Activated gamma-delta T cell treated with Interleukin-2 at 50 U/mL for 16 hours (primary cell): ENCODE data around the gene FER.
"Not testable (repeated sequence)": the region's sequence is repeated elsewhere in the genome, so short reads cannot be mapped to it uniquely, and the experiment has no call there.

Experiments
- DNase-seq: peaks from one replicate; pipeline ENCODE4 v3.0.0-alpha.2; 2020

The FER gene

DNA sequence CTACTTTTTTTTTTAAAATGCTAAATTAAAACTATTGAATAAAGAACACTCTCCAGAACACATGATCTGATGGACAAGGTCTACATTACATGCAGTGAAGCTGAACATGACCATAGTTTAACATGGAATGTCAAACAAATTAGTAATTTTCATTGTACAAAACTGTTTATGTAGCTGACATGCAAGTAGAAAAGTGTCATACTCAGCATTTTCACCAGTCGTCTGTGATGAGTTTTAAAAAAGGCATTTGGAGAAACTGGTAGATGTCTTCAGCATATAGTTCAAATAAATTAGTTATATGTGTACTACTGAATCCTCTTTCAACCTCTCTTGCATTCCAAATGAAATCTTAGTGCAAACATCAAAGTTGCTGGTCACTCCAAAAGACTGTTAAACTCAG lies 301.9 kb downstream of the FER start:
- DNase-seq = no peak

DNA sequence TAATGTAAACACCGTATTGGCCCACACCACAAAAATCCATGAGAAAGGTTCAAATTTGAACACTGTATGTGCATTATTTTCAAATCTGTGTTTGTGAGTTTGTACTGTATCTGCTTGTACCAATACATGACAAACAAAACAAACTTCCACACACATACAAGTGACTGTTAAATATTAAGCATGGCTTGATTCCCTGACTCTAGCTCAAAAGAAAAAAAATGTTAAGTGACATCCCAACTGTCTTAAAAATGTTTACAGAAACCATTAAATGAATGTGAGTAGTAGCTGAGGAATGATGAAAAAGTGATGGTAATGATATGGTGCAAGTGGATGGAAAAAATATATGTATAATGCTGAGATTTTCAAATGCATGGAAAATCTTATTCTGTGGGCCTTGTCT lies 302.6 kb downstream of the FER start:
- DNase-seq = not testable (repeated sequence)

GRCh38 chr5:109052216-109052615 lies 304.5 kb downstream of the FER start:
- not testable (repeated sequence) for DNase-seq

GRCh38 chr5:109053995-109054417 lies 306.3 kb downstream of the FER start:
- DNase-seq = no peak

DNA sequence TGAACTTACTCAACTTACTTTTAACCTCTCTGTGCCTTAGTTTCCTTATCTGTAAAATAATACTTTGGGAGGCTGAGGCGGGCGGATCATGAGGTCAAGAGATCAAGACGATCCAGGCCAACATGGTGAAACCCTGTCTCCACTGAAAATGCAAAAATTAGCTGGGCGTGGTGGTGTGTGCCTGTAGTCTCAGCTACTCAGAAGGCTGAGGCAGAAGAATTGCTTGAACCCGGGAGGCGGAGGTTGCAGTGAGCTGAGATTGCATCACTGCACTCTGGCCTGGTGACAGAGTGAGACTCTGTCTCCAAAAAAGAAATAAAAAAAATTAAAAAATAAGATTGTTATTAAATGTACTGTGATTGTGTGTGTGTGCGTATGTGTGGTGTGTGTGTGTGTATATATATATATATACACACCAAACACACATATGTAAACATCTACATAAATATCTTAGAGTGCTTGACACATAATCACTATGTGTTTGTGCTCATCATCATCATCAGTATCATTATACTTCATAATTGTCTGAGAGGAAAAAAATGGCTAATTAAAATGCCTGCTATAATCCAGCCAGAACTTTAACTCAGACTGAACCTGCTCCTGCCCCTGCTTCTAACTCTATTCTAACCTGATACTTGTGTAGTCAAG lies 312.8 kb downstream of the FER start:
- DNase-seq = no peak

- DNase-seq = no peak
These were observed 315.0 kb downstream of the FER start for GRCh38 chr5:109062664-109063063.

GRCh38 chr5:109063223-109063622 lies 315.5 kb downstream of the FER start:
- DNase-seq = no peak

GRCh38 chr5:109076741-109077140 lies 329.0 kb downstream of the FER start:
- no peak for DNase-seq

DNA sequence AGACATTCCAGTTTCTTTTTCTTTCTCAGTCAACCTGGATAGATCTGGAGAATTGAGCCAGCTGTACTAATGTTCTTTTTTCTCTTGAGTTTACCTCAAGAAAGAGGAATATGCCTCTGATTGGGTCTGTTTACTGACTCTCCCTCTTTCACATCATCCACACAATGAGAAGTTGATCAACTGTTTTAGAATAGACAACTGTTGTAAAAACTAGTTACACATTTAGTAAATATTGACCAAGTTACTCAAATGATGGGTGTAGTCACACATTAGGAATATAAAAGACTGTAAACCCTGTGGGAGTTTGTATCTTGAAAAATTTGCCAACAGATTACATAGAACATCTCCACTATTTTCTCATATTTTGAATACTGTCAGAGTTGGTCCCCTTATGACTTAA lies 330.8 kb downstream of the FER start:
- DNase-seq = no peak

GRCh38 chr5:109080481-109080880 lies 332.8 kb downstream of the FER start:
- DNase-seq = no peak

- DNase-seq = no peak
These were observed 333.2 kb downstream of the FER start for GRCh38 chr5:109080896-109081295.

DNA sequence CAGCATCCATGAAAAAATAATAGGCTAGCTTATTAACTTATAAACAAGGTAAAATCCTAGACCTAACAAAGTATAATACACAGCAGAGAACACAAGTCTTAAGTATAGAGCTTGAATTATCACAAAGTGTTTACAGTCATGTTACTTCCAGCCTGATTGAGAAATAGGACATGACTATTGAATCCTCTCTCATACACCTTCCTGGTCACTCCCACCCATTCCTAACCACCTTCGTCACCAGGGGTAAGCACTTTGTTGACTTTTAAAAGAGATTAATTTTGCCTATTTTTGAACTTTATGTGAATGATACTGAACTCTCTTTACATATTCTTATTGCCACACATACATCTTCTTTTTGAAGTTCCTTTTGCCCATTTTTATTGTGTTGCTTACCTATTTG lies 336.2 kb downstream of the FER start:
- no peak for DNase-seq

DNA sequence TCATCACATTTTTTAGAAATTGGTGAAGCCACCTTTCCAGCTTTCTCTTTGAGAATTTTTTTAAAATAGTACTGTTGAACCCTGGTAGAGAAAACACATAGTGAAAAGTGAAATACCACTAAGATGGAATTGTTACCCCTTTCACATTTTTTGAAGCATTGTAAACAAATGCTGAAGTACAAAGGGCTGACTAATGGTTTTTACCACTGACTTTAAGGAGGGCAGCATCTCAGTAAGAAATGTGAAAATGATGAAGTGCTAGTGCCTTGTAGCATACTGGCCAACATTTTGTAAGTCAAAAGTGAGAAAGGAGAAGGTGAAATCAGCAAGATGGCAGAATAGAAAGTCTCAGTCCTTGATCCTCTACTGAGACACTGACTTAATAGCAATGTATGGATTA lies 341.5 kb downstream of the FER start:
- no peak for DNase-seq

DNA sequence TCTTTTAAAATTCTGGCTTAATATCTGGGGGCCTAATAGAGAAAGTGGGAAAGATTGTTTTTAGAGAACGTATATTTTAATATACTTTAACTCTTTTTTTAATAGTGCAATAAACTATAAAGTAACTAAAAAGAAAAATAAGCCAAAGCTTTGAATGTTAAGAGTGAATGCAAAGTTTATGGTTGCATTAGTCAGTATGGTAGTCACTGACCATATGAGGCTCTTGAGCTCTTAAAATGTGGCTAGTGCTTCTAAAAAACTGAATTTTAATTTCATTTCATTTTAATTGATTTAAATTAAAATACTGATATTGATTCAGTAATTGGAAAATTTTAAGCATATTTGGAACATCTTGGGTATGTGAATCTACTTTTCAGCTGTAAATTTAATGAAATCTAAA lies 351.4 kb downstream of the FER start:
- no peak for DNase-seq

- DNase-seq = no peak
These were observed 353.3 kb downstream of the FER start for GRCh38 chr5:109100971-109101370.

DNA sequence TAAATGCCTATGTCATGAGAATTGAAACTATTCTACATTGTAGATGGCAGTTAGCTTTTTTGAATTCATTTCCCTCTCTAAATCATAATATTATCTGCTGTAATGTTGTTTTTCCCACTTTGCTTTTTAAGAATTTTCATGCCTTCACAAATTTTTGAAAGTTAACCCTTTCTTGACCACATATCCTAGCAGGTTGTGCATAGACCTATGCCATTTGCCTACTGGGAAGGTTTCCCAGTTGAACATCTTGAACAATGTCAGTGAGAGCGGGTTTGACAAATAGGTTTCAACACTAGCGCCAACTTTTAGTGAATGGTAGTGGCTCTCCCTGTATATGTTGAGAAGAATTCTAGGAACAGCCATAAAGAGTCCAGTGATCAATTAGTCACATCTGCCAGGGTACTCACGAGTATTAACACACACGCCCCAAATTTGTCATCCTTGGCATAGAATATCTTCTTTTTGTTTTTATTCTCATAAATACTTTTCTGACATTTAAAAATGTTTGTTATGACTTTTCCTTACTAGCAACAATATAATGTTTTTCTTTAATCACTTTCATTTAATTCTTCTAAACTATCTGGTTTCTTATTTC lies 354.5 kb downstream of the FER start:
- no peak for DNase-seq

GRCh38 chr5:109105631-109106267 lies 358.1 kb downstream of the FER start:
- DNase-seq = no peak

DNA sequence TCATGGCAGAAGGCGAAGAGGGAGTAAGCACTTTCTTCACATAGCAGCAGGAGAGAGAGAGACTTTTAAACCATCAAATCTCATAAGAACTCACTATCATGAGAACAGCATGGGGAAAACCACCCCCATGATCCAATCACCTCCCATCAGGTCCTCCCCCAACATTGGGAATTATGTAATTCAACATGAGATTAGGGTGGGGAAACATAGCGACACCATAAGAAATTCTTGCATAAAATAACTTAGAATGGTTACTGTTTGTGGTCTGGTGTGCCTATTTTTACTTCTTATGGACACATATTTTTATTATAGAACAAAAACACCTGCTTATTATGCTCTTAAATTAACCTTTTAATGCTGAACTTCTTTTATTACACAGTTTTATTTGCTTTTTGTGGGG lies 364.0 kb downstream of the FER start:
- DNase-seq = no peak

- DNase-seq = no peak
These were observed 365.9 kb downstream of the FER start for GRCh38 chr5:109113608-109114007.

- no peak for DNase-seq
These were observed 373.5 kb downstream of the FER start for GRCh38 chr5:109121225-109121624.

GRCh38 chr5:109125755-109126429 lies 378.2 kb downstream of the FER start:
- no peak for DNase-seq

DNA sequence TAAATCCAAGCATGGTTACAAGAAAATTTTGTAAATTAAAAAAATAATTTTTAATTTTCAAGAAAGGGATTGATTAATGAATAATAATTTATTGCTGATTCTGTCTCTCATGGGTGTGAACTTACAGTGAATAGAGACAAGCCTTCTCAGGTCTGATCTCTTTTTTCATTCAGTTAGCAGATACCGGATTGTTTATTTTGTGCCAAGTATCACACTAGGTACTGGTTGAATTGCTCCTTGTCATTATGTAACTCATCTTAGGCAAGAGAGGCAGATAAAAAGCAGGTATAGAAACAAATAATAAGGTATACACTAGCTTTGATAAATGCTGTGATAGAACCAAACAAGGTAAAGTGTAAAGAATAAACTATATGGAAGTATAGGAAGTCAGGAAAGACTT lies 378.8 kb downstream of the FER start:
- DNase-seq = no peak

DNA sequence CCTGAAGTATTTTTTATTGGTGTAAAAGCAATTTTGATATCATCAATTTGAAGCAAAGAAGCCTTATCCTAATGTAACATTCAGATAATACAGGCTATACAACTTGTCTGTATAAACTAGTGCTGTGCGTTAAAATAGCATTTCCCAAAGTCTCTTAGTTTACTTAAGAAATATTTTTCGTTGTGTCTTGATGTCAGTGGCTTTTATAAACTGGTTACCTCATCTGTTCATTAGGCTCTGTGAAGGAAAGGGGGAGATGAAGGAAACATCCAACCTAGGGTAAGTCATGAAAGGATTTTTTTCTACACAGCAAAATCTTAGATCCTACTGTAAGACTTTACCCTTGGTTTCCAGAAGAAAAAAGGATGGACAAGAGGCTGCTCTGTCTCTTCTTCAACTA lies 389.2 kb downstream of the FER start:
- DNase-seq = no peak
